ENCODE measurements around the gene CAMKK1. TPM values are rescaled to one million over a fixed set of nuclear protein-coding genes. Genes with fewer than 3 reads are reported as not detected.

The CAMKK1 gene
- total RNA-seq, 4 donors from 2014 or later = 2.6 to 37.6 (median 6.4) TPM

GRCh38 chr17:3873862-3874261 is 19.0 kb downstream of the CAMKK1 start:
- intact Hi-C loops (cut with DNase I; ENCODE audit: low total_unique reads) = no loop called here

GRCh38 chr17:3870871-3871306 is 22.0 kb downstream of the CAMKK1 start:
- intact Hi-C loops (cut with DNase I; ENCODE audit: low total_unique reads) = no loop called here
- Histone ChIP-seq H3K27ac (no peak overlapping the region), H3K36me3 (no peaks in the 10 kb centered on the region), H3K4me3 (no peak overlapping the region), H3K9me3 (no peaks in the 10 kb centered on the region), H3K27me3 (no peaks in the 10 kb centered on the region), H3K4me1 (no peaks in the 10 kb centered on the region)
- DNase-seq = no peak
- no peak for TF ChIP-seq POLR2A (IDR thresholded peaks at IDR 0.05)
- TF ChIP-seq CTCF (IDR thresholded peaks at IDR 0.05) = no peak

More at GRCh38 chr17:3873862-3874261, 19.0 kb downstream of the CAMKK1 start:
- Histone ChIP-seq H3K4me3 (no peak overlapping the region), H3K27me3 (no peaks in the 10 kb centered on the region), H3K4me1 (no peaks in the 10 kb centered on the region), H3K9me3 (no peaks in the 10 kb centered on the region), H3K27ac (no peak overlapping the region), H3K36me3 (no peaks in the 10 kb centered on the region)
- no peak for TF ChIP-seq POLR2A (IDR thresholded peaks at IDR 0.05)
- no peak for TF ChIP-seq CTCF (IDR thresholded peaks at IDR 0.05)
- no peak for DNase-seq

- intact Hi-C loops (cut with DNase I; ENCODE audit: low total_unique reads) = no loop called here
- H3K4me3 ChIP-seq = no peak overlapping the region
Measured at GRCh38 chr17:3867606-3868005, 25.2 kb downstream of the CAMKK1 start.

GRCh38 chr17:3867106-3867505 is 25.7 kb downstream of the CAMKK1 start:
- no peak for TF ChIP-seq POLR2A (IDR thresholded peaks at IDR 0.05)
- TF ChIP-seq CTCF (IDR thresholded peaks at IDR 0.05) = no peak
- Histone ChIP-seq H3K4me3 (no peak overlapping the region), H3K27me3 (no peaks in the 10 kb centered on the region), H3K27ac (no peak overlapping the region), H3K4me1 (no peaks in the 10 kb centered on the region), H3K36me3 (no peaks in the 10 kb centered on the region), H3K9me3 (no peaks in the 10 kb centered on the region)
- intact Hi-C loops (cut with DNase I; ENCODE audit: low total_unique reads) = no loop called here
- DNase-seq = no peak

More at GRCh38 chr17:3867606-3868005, 25.2 kb downstream of the CAMKK1 start:
- TF ChIP-seq POLR2A (IDR thresholded peaks at IDR 0.05) (no peak), CTCF (IDR thresholded peaks at IDR 0.05) (no peak)
- Histone ChIP-seq H3K27ac (no peak overlapping the region), H3K36me3 (no peaks in the 10 kb centered on the region), H3K4me1 (no peaks in the 10 kb centered on the region), H3K27me3 (no peaks in the 10 kb centered on the region), H3K9me3 (no peaks in the 10 kb centered on the region)
- DNase-seq = no peak

- H3K27ac ChIP-seq = no peak overlapping the region
- H3K36me3 ChIP-seq = no peaks in the 10 kb centered on the region
- no peaks in the 10 kb centered on the region for H3K4me1 ChIP-seq
- H3K4me3 ChIP-seq = no peak overlapping the region
- DNase-seq = no peak
- H3K27me3 ChIP-seq = no peaks in the 10 kb centered on the region
- TF ChIP-seq POLR2A (IDR thresholded peaks at IDR 0.05) (no peak), CTCF (IDR thresholded peaks at IDR 0.05) (no peak)
- H3K9me3 ChIP-seq = no peaks in the 10 kb centered on the region
- intact Hi-C loops (cut with DNase I; ENCODE audit: low total_unique reads) = no loop called here
Measured at GRCh38 chr17:3866276-3866675, 26.6 kb downstream of the CAMKK1 start.
